GM12892 (cell line): ENCODE results near the gene CD58.
"Not testable (repeated sequence)": the region's sequence is repeated elsewhere in the genome, so short reads cannot be mapped to it uniquely, and the experiment has no call there.

Experiments
- POLR2A ChIP-seq: IDR thresholded peaks from 2 replicates; pipeline ENCODE4 v1.6.1; 2011; ENCODE audit warnings: low read depth, low read length, control low read depth
- POLR2AphosphoS5 ChIP-seq: IDR thresholded peaks from 2 replicates; pipeline ENCODE4 v1.6.1; 2011; ENCODE audit warnings: low read depth, low read length, control low read depth

DNA sequence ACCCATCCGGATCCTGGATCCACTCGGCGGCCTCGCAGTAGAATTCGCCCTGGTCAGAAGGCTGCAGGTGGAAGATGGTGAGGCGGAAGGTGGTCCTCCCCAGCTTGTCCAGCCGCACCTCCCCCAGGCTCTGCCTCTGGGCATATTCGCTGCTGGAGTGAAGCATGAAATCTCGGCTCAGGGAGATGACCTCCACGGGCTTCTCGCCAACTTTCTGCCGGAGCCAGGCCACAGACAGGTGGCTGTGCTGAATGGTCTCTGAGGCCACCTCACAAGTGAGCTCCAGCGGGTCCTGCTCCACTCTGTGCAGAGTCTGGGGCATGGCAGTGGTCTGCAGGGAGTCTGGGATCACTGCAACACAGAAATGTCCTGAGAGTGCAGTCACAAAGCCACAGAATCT, 43.0 kb upstream of the CD58 start:
- TF ChIP-seq POLR2A, POLR2AphosphoS5: not testable (repeated sequence)
